BJ (cell line): Measurements from ENCODE around the gene HJV. TPM values are rescaled to one million over a fixed set of nuclear protein-coding genes. Genes with fewer than 3 reads are reported as not detected.
"Not testable (repeated sequence)": the region's sequence is repeated elsewhere in the genome, so short reads cannot be mapped to it uniquely, and the experiment has no call there.

Experiments
- CTCF ChIA-PET: fragments of 350-600 bp; formaldehyde crosslinking; extraction: SDS; loops from one replicate; lab custom pipeline; 2021; ENCODE audit warnings: antibody characterized with exemption, inconsistent platforms; lab: Yijun Ruan, JAX
- POLR2A ChIA-PET: fragments of 300-600 bp; sonication (Branson Sonifier 250); formaldehyde crosslinking; extraction: SDS; loops from one replicate; lab custom pipeline; 2021; ENCODE audit warnings: antibody characterized with exemption; lab: Charles Lee
- DNase-seq: peaks from one replicate; pipeline ENCODE4 v3.0.0-alpha.2; 2011; ENCODE audit warnings: low read depth
- H3K27me3 ChIP-seq: 2 replicates; pipeline ENCODE4 v1.6.0; 2011; ENCODE audit warnings: low read length; ENCODE audit not compliant: control insufficient read depth, insufficient read depth
- H3K36me3 ChIP-seq: 2 replicates; pipeline ENCODE4 v1.5.1; 2011; ENCODE audit warnings: low read length; ENCODE audit not compliant: control insufficient read depth, insufficient read depth
- H3K4me3 ChIP-seq: 2 replicates; pipeline ENCODE4 v1.5.1; 2011; ENCODE audit warnings: low read depth, mild to moderate bottlenecking, control low read depth, low read length
- polyA minus RNA-seq: library from RNA; depleted of rRNA, polyadenylated mRNA; stranded (reverse); fragments of >200 nt; gene quantifications from 2 replicates; pipeline ENCODE4 v1.2.3, GENCODE V29; 2011; rRNA and poly(A)+ RNA removed
- polyA plus RNA-seq: library from polyadenylated mRNA; depleted of rRNA; stranded (reverse); fragments of >200 nt; gene quantifications from 2 replicates; pipeline ENCODE4 v1.2.3, GENCODE V29; 2011; rRNA removed
- TF ChIP-seq, protein P1 (sequence below): IDR thresholded peaks from 2 replicates; pipeline ENCODE4 v1.5.1; 2011; ENCODE audit warnings: low read depth, mild to moderate bottlenecking, control low read depth, inconsistent platforms, low read length, moderate library complexity; ENCODE audit not compliant: insufficient read depth

The HJV gene
- polyA plus RNA-seq (not detected in 2 replicates), polyA minus RNA-seq (not detected in 2 replicates)

- ChIA-PET POLR2A (no interaction called here), CTCF (interaction anchor here (1.0 to 4.9 kb wide), 9 partner anchors 10 to 176 kb away, joined by 3 to 26 read pairs (median 4); partner anchors contain the start of gene NUDT17)
- no peak within 1 kb of the TSS for H3K4me3 ChIP-seq
- DNase-seq, result no peak
- H3K27me3 ChIP-seq, result peaks cover 3% of the 10 kb centered on the region; the same call in 1 of the 2 replicates
- no peaks in the 10 kb centered on the region for H3K36me3 ChIP-seq
- TF ChIP-seq, protein P1, sequence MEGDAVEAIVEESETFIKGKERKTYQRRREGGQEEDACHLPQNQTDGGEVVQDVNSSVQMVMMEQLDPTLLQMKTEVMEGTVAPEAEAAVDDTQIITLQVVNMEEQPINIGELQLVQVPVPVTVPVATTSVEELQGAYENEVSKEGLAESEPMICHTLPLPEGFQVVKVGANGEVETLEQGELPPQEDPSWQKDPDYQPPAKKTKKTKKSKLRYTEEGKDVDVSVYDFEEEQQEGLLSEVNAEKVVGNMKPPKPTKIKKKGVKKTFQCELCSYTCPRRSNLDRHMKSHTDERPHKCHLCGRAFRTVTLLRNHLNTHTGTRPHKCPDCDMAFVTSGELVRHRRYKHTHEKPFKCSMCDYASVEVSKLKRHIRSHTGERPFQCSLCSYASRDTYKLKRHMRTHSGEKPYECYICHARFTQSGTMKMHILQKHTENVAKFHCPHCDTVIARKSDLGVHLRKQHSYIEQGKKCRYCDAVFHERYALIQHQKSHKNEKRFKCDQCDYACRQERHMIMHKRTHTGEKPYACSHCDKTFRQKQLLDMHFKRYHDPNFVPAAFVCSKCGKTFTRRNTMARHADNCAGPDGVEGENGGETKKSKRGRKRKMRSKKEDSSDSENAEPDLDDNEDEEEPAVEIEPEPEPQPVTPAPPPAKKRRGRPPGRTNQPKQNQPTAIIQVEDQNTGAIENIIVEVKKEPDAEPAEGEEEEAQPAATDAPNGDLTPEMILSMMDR, result no peak
These were observed at the start of gene HJV for GRCh38 chr1:146021622-146022402. TSS of gene HJV (minus strand) at chr1:146021735. CDS start at chr1:146020231, 1,504 bp downstream.

- POLR2A ChIA-PET, H3K27me3 ChIP-seq, CTCF ChIA-PET, H3K36me3 ChIP-seq, H3K4me3 ChIP-seq, DNase-seq: not testable (repeated sequence)
These were observed 37.6 kb upstream of the HJV start for GRCh38 chr1:146059148-146059547.

DNA sequence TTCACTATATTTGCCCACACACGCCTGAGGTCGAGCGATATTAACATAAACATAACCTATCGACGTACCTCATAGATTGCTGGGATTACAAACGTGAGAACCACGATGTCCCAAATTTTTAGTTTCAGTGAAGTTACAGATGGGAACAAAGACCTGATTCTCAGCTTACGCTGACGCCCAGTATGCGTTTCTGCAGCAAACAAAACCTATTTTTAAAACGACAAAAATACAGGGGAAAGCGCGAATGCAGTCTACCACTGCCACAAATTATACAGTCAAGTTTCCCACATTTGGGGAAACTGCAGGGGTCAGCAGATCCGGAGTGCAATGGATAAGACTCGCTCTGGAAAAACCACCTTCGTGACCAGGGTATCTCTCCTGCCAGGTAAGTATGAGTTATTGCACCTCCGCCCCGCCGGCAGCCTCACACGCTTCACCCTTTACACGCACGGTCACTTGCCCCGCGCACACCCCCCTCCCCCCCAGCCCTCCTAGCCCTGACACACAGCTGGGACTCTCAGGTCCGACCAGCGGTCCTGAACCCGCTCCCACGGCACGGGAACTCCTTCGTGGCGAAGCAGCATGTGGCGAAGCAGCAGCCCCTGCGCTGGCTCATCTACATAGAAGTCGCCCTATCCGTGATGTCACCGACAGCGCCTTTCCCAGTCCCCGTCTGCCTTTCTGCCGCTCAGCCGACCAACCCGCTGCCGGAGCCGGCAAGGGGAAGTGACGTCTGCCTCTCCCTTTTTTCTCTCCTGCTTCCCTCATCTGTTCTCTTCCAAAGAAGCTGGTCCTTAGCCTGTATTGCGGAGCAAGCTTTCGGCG, 30.5 kb upstream of the HJV start:
- not testable (repeated sequence) for H3K36me3 ChIP-seq, H3K27me3 ChIP-seq
- H3K4me3 ChIP-seq, result peak overlapping the region; percentile 48
- ChIA-PET POLR2A (interaction anchor here (0.6 to 1.8 kb wide), 4 partner anchors 14 to 153 kb away, joined by 4 to 32 read pairs (median 4); no protein-coding TSS in a partner anchor), CTCF (interaction anchor here (0.6 to 1.8 kb wide), 4 partner anchors 13 to 137 kb away, joined by 3 to 4 read pairs (median 4); no protein-coding TSS in a partner anchor)
- DNase-seq, result peak; percentile 71

DNA sequence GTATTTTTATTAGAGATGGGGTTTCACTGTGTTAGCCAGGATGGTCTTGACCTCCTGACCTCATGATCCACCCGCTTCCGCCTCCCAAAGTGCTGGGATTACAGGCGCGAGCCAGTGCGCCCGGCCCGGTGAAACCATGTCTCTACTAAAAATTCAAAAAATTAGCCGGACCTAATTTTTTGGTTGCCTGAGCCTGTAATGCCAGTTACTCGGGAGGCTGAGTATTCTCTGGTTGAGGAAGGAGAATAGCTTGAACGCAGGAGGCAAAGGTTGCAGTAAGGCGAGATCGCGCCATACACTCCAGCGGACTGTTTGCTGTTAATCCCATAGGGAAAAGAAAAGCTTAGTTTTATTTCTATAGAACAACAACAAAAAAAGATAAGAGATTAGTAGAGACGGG, 29.9 kb upstream of the HJV start:
- Histone ChIP-seq H3K27me3 (no peaks in the 10 kb centered on the region), H3K4me3 (peak overlapping the region; percentile 48), H3K36me3 (no peaks in the 10 kb centered on the region)
- TF ChIP-seq, protein P1, result no peak
- ChIA-PET CTCF (interaction anchor here (0.7 to 1.8 kb wide), 2 partner anchors 12 to 17 kb away, joined by 3 to 4 read pairs; no protein-coding TSS in a partner anchor), POLR2A (interaction anchor here (0.6 to 1.8 kb wide), 2 partner anchors 13 to 152 kb away, joined by 4 to 32 read pairs; no protein-coding TSS in a partner anchor)
- DNase-seq, result no peak

DNA sequence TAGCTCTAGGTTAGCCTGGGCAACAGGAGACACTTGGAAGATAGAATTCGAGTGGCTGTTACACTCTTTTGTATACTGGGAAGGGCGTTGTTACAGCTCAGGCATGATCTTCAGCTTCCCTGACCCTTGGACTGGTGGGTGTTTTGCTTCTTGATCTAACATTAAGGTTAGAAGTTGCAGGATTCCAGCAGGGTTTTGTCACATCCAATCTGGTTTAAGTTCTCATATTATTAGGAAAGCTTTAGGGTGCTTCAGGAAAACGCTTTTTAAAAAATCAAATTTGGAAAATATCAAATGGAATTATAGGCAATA, 29.1 kb upstream of the HJV start:
- DNase-seq, H3K27me3 ChIP-seq, H3K36me3 ChIP-seq, POLR2A ChIA-PET, H3K4me3 ChIP-seq: not testable (repeated sequence)
- CTCF ChIA-PET, result interaction anchor here (1.0 to 1.3 kb wide), 2 partner anchors 11 to 18 kb away, joined by 3 to 8 read pairs; no protein-coding TSS in a partner anchor

DNA sequence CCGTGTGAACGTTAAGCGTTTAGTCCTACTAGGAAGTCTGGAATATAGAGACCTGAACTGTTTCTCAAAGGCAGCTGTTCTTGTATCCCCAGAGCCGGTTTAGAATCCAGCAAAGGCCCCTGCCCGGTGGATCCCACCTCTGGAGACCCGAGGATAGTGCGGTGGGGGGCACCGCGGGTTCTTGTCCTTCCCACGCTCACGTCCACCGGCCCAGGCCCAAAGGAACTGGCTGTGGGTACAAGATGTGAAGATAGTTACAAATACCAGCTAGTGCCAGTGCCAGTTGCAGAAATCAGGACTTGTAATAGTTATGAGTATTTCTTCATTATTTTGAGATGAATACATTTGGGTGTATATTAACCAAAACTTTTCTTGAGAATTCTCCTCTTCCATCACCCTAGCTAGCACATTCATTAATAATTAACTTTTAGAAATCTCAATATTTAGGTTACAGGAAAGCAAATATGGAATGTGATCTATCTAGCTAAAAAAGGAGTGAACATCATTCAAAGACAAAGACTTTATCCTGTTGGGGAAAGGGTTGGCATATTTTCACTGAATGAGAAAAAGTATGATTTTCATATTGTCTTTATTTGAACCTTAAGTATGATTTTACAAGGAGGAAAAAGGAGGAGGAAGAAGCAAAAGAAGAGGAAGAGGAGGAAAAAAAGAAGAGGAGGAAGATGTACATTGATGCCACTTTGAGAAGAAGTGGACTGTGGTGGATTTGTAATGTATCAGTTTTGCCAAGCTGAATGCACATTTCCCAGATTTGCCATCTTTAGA, 28.5 kb upstream of the HJV start:
- H3K27me3 ChIP-seq, H3K36me3 ChIP-seq, DNase-seq, H3K4me3 ChIP-seq, POLR2A ChIA-PET: not testable (repeated sequence)
- CTCF ChIA-PET, result interaction anchor here (1.0 to 1.5 kb wide), 3 partner anchors 10 to 198 kb away, joined by 3 to 8 read pairs (median 5); no protein-coding TSS in a partner anchor
